Fibroblast of skin of abdomen (primary cell): ENCODE measurements around the gene SCG3.

Source experiments
- DNase-seq: peaks from one replicate; pipeline ENCODE4 v3.0.0-alpha.2; 2013

SCG3 gene

GRCh38 chr15:51760805-51761204, 79.5 kb downstream of the SCG3 start:
- DNase-seq, result no peak

GRCh38 chr15:51765751-51766150, 84.4 kb downstream of the SCG3 start:
- no peak for DNase-seq

GRCh38 chr15:51766341-51766740, 85.0 kb downstream of the SCG3 start:
- DNase-seq, result no peak

- no peak for DNase-seq
Measured at GRCh38 chr15:51768018-51768417, 86.7 kb downstream of the SCG3 start.
